ENCODE results near the gene AVEN.

AVEN gene

DNA sequence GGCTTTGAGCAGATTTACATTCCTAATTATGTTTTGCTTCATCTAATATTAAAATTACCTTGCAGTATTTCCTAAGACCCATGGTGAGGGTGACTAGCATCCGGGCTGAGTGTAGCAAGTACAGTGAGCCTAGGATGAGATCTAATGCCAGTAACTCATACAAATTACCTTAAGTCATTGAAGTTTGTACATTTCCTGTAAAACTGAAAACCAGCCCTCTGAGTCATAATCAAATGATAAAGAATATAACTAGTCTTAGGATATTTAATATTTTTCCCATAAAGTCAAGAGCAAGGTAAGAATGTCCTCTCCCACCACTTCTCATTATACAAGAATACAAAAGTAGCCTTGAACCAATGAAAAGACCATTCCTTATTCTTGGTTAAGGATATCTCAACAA lies 125.5 kb downstream of the AVEN start:
- no peak for DNase-seq (ENCODE audit: low spot score)
- TF ChIP-seq, protein P1, sequence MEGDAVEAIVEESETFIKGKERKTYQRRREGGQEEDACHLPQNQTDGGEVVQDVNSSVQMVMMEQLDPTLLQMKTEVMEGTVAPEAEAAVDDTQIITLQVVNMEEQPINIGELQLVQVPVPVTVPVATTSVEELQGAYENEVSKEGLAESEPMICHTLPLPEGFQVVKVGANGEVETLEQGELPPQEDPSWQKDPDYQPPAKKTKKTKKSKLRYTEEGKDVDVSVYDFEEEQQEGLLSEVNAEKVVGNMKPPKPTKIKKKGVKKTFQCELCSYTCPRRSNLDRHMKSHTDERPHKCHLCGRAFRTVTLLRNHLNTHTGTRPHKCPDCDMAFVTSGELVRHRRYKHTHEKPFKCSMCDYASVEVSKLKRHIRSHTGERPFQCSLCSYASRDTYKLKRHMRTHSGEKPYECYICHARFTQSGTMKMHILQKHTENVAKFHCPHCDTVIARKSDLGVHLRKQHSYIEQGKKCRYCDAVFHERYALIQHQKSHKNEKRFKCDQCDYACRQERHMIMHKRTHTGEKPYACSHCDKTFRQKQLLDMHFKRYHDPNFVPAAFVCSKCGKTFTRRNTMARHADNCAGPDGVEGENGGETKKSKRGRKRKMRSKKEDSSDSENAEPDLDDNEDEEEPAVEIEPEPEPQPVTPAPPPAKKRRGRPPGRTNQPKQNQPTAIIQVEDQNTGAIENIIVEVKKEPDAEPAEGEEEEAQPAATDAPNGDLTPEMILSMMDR (IDR thresholded peaks at IDR 0.05; ENCODE audit: extremely low read depth, missing control alignments) = no peak

DNA sequence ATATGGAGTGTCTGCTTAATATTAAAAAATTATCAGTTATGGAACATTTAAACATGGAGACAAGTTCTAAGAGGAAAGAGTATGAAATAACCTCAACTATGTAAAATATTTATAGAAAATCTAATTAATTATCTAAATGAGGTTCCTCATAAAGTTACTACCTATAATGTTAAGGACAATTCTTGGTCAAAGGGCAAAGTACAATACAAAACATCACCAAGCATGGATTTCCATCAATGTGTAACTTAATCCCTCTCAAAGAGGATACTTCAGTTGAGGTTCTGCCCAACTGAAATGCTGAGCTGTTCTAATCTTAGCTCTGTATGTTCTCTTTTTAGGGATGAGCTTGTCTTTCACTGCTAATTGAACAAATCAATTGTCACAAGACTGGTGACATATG lies 126.7 kb downstream of the AVEN start:
- TF ChIP-seq, protein P1 (IDR thresholded peaks at IDR 0.05; ENCODE audit: extremely low read depth, missing control alignments) = no peak
- DNase-seq (ENCODE audit: low spot score) = no peak

DNA sequence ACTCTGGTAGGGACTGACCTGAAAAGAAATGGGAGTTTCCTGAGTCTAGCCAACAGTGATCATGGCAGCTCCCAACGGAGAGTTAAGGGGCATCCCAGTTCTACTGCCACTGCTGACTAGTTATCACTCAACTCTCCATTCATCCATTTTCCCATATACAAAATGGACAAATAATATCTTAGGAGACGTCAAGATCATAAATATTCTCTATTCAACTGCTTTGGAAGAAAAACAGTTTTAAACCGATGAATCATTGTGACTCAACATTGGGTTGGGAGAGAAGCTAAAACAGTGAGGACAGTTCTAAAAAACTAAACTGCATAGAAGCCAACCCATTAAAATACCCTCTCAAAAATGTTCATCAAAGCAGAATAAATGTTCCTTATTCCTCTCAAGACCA lies 128.3 kb downstream of the AVEN start:
- TF ChIP-seq, protein P1 (IDR thresholded peaks at IDR 0.05; ENCODE audit: extremely low read depth, missing control alignments) = no peak

DNA sequence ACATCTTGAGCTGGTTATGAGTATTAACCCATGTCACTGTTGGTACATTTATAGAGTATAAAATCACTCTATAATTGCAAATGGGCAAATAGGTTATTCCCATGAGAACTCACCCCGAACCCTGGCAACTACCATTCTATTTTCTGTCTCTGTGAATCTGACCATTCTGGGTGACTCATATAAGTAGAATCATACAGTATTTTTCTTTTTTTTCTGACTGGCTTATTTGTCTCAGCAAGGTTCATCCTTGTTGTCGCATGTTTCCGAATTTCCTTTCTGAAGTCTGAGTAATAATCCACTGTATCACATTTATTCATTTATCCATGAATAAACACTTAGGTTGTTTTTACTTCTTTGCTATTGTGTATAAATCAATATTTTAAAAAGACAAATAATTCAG lies 130.6 kb downstream of the AVEN start:
- TF ChIP-seq, protein P1 (IDR thresholded peaks at IDR 0.05; ENCODE audit: extremely low read depth, missing control alignments) = no peak
- DNase-seq (ENCODE audit: low spot score) = no peak

More for the DNA sequence above, 128.3 kb downstream of the AVEN start:
- DNase-seq (ENCODE audit: low spot score) = no peak

DNA sequence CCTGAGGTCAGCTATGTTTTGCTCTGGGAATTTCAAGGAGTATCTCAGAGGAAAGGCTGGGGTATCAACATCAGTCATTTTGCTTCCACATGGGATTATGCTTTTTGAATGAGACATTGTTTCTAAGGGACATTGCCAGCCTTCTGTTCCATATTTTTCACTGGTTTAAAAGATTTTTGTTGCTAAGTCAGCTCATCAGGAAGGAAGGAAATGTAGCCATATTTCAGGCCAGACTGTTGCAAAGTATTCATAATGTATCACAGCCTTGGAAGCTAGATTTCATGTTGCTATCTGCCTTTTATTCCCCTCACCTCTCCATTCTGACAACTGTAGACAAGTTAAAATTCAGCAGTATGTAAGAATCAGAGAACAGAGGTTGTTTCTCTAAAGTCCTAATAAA lies 131.7 kb downstream of the AVEN start:
- TF ChIP-seq, protein P1 (IDR thresholded peaks at IDR 0.05; ENCODE audit: extremely low read depth, missing control alignments) = no peak
- DNase-seq (ENCODE audit: low spot score) = no peak

DNA sequence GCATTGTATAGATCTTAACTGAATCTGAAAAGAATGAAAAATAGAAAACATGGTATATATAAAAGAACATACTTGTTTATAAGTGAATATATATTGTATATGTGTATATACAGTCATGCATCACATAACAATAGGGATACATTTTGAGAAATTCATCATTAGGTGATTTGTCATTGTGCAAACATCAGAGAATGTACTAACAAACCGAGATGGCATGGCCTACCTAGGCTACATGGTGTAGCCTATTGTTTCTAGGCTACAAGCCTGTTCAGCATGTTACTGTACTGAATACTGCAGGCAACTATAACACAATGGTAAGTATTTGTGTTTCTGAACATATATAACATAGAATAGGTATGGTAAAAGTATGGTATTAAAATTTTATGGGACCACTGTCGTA lies 135.3 kb downstream of the AVEN start:
- no peak for DNase-seq (ENCODE audit: low spot score)
- TF ChIP-seq, protein P1 (IDR thresholded peaks at IDR 0.05; ENCODE audit: extremely low read depth, missing control alignments) = no peak

DNA sequence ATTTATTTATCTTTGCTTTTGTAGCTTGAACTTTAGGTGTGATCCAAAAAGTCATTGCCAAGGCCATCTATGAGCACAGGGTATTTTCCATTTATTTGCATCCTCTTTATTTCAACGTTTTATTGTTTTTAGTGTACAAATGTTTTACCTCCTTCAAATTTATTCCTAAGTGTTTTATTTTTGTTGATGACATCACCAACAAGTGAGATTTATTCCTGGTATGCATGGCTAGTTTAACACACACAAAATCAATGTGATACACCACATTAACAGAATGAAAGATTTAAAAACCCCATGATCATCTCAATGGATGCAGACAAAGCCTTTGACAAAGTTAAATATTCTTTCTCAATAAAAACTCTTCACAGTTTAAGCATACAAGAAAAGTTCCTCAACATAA lies 137.0 kb downstream of the AVEN start:
- no peak for DNase-seq (ENCODE audit: low spot score)
- TF ChIP-seq, protein P1 (IDR thresholded peaks at IDR 0.05; ENCODE audit: extremely low read depth, missing control alignments) = no peak
